Neural cell (in vitro differentiated cells): Measurements from ENCODE around the gene CBFA2T2. TPM values are rescaled to one million over a fixed set of nuclear protein-coding genes. Genes with fewer than 3 reads are reported as not detected.

Experiments
- H2AFZ ChIP-seq: fragments of 200-600, 300-800 bp; sonication (generic), shearing (Covaris generic); 2 replicates; pipeline ENCODE4 v1.6.0; 2014; ENCODE audit warnings: low read depth, mild to moderate bottlenecking, antibody characterized with exemption, low read length, moderate library complexity
- H3F3A ChIP-seq: fragments of 200-600 bp; shearing (Covaris generic); 2 replicates; pipeline ENCODE4 v1.6.1; 2016; ENCODE audit warnings: mild to moderate bottlenecking, moderate library complexity, mixed read lengths, antibody characterized with exemption, low read length; ENCODE audit not compliant: insufficient read depth, poor library complexity, severe bottlenecking
- H3K27ac ChIP-seq: fragments of 200-600, 300-800 bp; sonication (generic), shearing (Covaris generic); 2 replicates; pipeline ENCODE4 v1.5.1; 2014; ENCODE audit warnings: mild to moderate bottlenecking, low read length, moderate library complexity
- H3K27me3 ChIP-seq: fragments of 300-800, 200-600 bp; sonication (generic), shearing (Covaris generic); 2 replicates; pipeline ENCODE4 v1.6.0; 2014; ENCODE audit warnings: mild to moderate bottlenecking, low read depth, low read length, moderate library complexity; ENCODE audit not compliant: insufficient read depth
- H3K36me3 ChIP-seq: fragments of 300-800, 200-600 bp; sonication (generic), shearing (Covaris generic); 2 replicates; pipeline ENCODE4 v1.5.1; 2014; ENCODE audit warnings: mild to moderate bottlenecking, antibody characterized with exemption, low read length, moderate library complexity; ENCODE audit not compliant: insufficient read depth
- H3K4me2 ChIP-seq: fragments of 300-800, 200-600 bp; sonication (generic), shearing (Covaris generic); 2 replicates; pipeline ENCODE4 v1.6.0; 2014; ENCODE audit warnings: mild to moderate bottlenecking, low read length
- H3K4me3 ChIP-seq: fragments of 300-800, 200-600 bp; sonication (generic), shearing (Covaris generic); 2 replicates; pipeline ENCODE4 v1.5.1; 2014; ENCODE audit warnings: mild to moderate bottlenecking, low read length, moderate library complexity
- H3K79me2 ChIP-seq: fragments of 200-600 bp; shearing (Covaris generic); replicated peaks from 2 replicates; pipeline ENCODE4 v1.6.0; 2014; ENCODE audit warnings: mild to moderate bottlenecking, low read length, moderate library complexity; ENCODE audit not compliant: insufficient read depth
- H3K9ac ChIP-seq: fragments of 300-800, 200-600 bp; sonication (generic), shearing (Covaris generic); 2 replicates; pipeline ENCODE4 v1.6.1; 2016; ENCODE audit warnings: mild to moderate bottlenecking, low read length, mixed read lengths
- H3K9me2 ChIP-seq: fragments of 200-600 bp; shearing (Covaris generic); 2 replicates; pipeline ENCODE4 v1.6.1; 2016; ENCODE audit warnings: mild to moderate bottlenecking, low read length, mixed read lengths; ENCODE audit not compliant: insufficient read depth
- H3K9me3 ChIP-seq: fragments of 200-600, 300-800 bp; sonication (generic), shearing (Covaris generic); 2 replicates; pipeline ENCODE4 v1.6.1; 2016; ENCODE audit warnings: mild to moderate bottlenecking, mixed run types, low read length, moderate library complexity, mixed read lengths
- H4K20me1 ChIP-seq: fragments of 200-600 bp; shearing (Covaris generic); 2 replicates; pipeline ENCODE4 v1.6.1; 2016; ENCODE audit warnings: mild to moderate bottlenecking, mixed run types; ENCODE audit not compliant: insufficient read depth
- EP300 ChIP-seq: fragments of 450-650 bp; conservative IDR thresholded peaks from 2 replicates; pipeline ENCODE4 v1.6.1; 2014; ENCODE audit warnings: antibody characterized with exemption, mild to moderate bottlenecking, moderate library complexity; ENCODE audit not compliant: poor library complexity, severe bottlenecking
- EZH2 ChIP-seq: fragments of 200-600, 300-800 bp; shearing (Covaris generic), sonication (generic); IDR thresholded peaks from 2 replicates; pipeline ENCODE4 v1.6.1; 2014; ENCODE audit warnings: antibody characterized with exemption, low read length, borderline replicate concordance, mild to moderate bottlenecking; ENCODE audit not compliant: insufficient read depth, poor library complexity, severe bottlenecking
- MXI1 ChIP-seq: fragments of 450-650 bp; conservative IDR thresholded peaks from 2 replicates; pipeline ENCODE4 v1.6.1; 2014; ENCODE audit warnings: antibody characterized with exemption, mild to moderate bottlenecking; ENCODE audit not compliant: poor library complexity, severe bottlenecking
- RAD21 ChIP-seq: fragments of 450-650 bp; conservative IDR thresholded peaks from 2 replicates; pipeline ENCODE4 v1.6.1; 2014; ENCODE audit warnings: antibody characterized with exemption, mild to moderate bottlenecking, moderate library complexity
- REST ChIP-seq: IDR thresholded peaks from 2 replicates; pipeline ENCODE4 v1.6.1; 2012; ENCODE audit warnings: borderline replicate concordance
- SMC3 ChIP-seq: fragments of 450-650 bp; conservative IDR thresholded peaks from 2 replicates; pipeline ENCODE4 v1.6.1; 2014; ENCODE audit warnings: antibody characterized with exemption, mild to moderate bottlenecking, moderate library complexity; ENCODE audit not compliant: poor library complexity
- TAF1 ChIP-seq: IDR thresholded peaks from 2 replicates; pipeline ENCODE4 v1.6.1; 2012; ENCODE audit warnings: low read depth
- polyA plus RNA-seq: library from polyadenylated mRNA; depleted of rRNA; stranded (reverse); fragments of >200 nt; gene quantifications from 2 replicates; pipeline ENCODE4 v1.2.3, GENCODE V29; 2014
- TF ChIP-seq, protein P1 (sequence below): fragments of 450-650 bp; IDR thresholded peaks from 2 replicates; pipeline ENCODE4 v1.5.1; 2014; ENCODE audit warnings: antibody characterized with exemption, mild to moderate bottlenecking, moderate library complexity; ENCODE audit not compliant: poor library complexity, severe bottlenecking

Gene CBFA2T2
- polyA plus RNA-seq, 1 donor from 2014 or later: 15.9 TPM

GRCh38 chr20:33622705-33623365 is 132.9 kb downstream of the CBFA2T2 start:
- Histone ChIP-seq H3K27me3 (no peaks in the 10 kb centered on the region), H3K9me3 (no peaks in the 10 kb centered on the region), H3F3A (no peaks in the 10 kb centered on the region), H3K9ac (no peak overlapping the region), H3K79me2 (no peaks in the 10 kb centered on the region), H3K4me2 (no peak overlapping the region), H3K9me2 (no peaks in the 10 kb centered on the region), H4K20me1 (no peaks in the 10 kb centered on the region), H2AFZ (no peak overlapping the region), H3K36me3 (no peaks in the 10 kb centered on the region), H3K4me3 (no peak overlapping the region), H3K27ac (no peak overlapping the region)
- TF ChIP-seq RAD21: no peak
- no peak for TF ChIP-seq REST
- no peak for TF ChIP-seq EP300
- TF ChIP-seq SMC3: no peak

DNA sequence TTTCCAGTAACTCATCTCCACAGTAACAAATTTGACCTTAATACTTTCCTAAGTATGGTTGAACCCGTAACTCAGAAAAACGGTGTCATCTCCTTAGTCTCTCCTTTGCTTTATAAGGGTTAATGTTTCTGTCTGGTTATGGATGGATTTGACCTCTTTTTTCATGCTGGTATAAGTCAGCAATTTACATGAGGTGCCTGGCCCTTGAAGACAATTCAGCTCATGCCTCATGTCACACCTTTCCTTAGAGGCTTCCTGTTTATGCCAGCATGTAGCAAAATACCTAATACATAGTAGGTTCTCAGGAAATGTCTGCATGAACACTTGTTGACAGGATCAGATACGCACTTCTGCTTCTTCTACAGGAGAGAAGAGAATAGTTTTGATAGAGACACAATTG is 134.5 kb downstream of the CBFA2T2 start:
- no peak overlapping the region for H3K9ac ChIP-seq
- H3K4me3 ChIP-seq: no peak overlapping the region
- no peaks in the 10 kb centered on the region for H3K9me3 ChIP-seq
- H3K79me2 ChIP-seq: no peaks in the 10 kb centered on the region
- no peaks in the 10 kb centered on the region for H3K27me3 ChIP-seq
- H3K27ac ChIP-seq: no peak overlapping the region
- H2AFZ ChIP-seq: no peak overlapping the region
- no peaks in the 10 kb centered on the region for H3F3A ChIP-seq
- no peak overlapping the region for H3K4me2 ChIP-seq
- TF ChIP-seq EZH2 (no peak), TAF1 (no peak), REST (no peak), RAD21 (no peak), MXI1 (no peak)
- TF ChIP-seq, protein P1, sequence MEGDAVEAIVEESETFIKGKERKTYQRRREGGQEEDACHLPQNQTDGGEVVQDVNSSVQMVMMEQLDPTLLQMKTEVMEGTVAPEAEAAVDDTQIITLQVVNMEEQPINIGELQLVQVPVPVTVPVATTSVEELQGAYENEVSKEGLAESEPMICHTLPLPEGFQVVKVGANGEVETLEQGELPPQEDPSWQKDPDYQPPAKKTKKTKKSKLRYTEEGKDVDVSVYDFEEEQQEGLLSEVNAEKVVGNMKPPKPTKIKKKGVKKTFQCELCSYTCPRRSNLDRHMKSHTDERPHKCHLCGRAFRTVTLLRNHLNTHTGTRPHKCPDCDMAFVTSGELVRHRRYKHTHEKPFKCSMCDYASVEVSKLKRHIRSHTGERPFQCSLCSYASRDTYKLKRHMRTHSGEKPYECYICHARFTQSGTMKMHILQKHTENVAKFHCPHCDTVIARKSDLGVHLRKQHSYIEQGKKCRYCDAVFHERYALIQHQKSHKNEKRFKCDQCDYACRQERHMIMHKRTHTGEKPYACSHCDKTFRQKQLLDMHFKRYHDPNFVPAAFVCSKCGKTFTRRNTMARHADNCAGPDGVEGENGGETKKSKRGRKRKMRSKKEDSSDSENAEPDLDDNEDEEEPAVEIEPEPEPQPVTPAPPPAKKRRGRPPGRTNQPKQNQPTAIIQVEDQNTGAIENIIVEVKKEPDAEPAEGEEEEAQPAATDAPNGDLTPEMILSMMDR: no peak
- H3K36me3 ChIP-seq: no peaks in the 10 kb centered on the region
- H4K20me1 ChIP-seq: no peaks in the 10 kb centered on the region
- H3K9me2 ChIP-seq: no peaks in the 10 kb centered on the region
